Measurements from ENCODE around the gene HDDC3. TPM values are rescaled to one million over a fixed set of nuclear protein-coding genes. Genes with fewer than 3 reads are reported as not detected.
"Not testable (repeated sequence)": the region's sequence is repeated elsewhere in the genome, so short reads cannot be mapped to it uniquely, and the experiment has no call there.

Gene HDDC3
- total RNA-seq, 1 donor from 2014 or later: 10.5 TPM

DNA sequence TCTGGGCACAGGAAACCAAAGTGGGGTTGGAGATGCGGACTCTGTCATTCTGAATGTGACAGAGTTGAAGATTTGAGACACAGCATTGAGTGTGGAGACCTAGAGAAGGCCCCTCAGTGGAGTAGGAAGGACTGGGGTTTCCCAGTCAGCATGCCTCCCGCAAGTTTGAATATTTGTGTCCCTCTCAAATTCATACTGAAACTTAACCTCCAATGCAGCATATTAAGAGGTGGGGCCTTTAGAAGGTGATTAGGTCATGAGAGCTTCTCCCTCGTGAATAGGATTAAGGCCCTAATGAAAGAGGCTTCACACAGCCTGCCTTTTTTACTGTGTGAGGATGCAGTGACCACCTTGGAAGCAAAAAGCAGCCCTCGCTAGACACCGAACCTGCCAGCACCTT, 8.0 kb downstream of the HDDC3 start:
- Histone ChIP-seq H3K4me3 (ENCODE audit: insufficient read depth, low read depth, low read length) (no peak overlapping the region), H2AFZ (ENCODE audit: low read depth, low read length) (no peak overlapping the region), H4K20me1 (ENCODE audit: insufficient read depth, low read length) (no peaks in the 10 kb centered on the region), H3K36me3 (ENCODE audit: insufficient read depth, low read length) (peaks cover 3% of the 10 kb centered on the region), H3K27ac (ENCODE audit: low read depth, low read length) (no peak overlapping the region), H3K4me1 (ENCODE audit: insufficient read depth, low read length) (no peaks in the 10 kb centered on the region), H3K9me3 (ENCODE audit: insufficient read depth, low read depth, low read length) (no peaks in the 10 kb centered on the region), H3K27me3 (ENCODE audit: insufficient read depth, low read length) (no peaks in the 10 kb centered on the region), H3K9ac (ENCODE audit: low read length) (no peak overlapping the region), H3K79me2 (ENCODE audit: insufficient read depth, low read length) (no peaks in the 10 kb centered on the region), H3K4me2 (ENCODE audit: low read length) (no peak overlapping the region)
- H3K4me3 Mint-ChIP-seq (ENCODE audit: unreplicated experiment): no peak overlapping the region
- TF ChIP-seq EZH2 (IDR thresholded peaks at IDR 0.05; ENCODE audit: insufficient read depth, low read length) (no peak), CTCF (IDR thresholded peaks at IDR 0.05; ENCODE audit: insufficient read depth, low read depth, low read length) (no peak)
- FAIRE-seq: no peak
- no peak for DNase-seq (ENCODE audit: low read depth)
- no peak overlapping the region for H3K27ac Mint-ChIP-seq (ENCODE audit: unreplicated experiment)
- H3K9me3 Mint-ChIP-seq (ENCODE audit: unreplicated experiment): no peaks in the 10 kb centered on the region
- peaks cover 2% of the 10 kb centered on the region for H3K27me3 Mint-ChIP-seq (ENCODE audit: low read depth, unreplicated experiment)
- H3K4me1 Mint-ChIP-seq (ENCODE audit: low read depth, unreplicated experiment): no peaks in the 10 kb centered on the region
- H3K36me3 Mint-ChIP-seq (ENCODE audit: low read depth, unreplicated experiment): peaks cover 14% of the 10 kb centered on the region

GRCh38 chr15:90922712-90923322, 9.5 kb downstream of the HDDC3 start:
- H3K4me2 ChIP-seq (ENCODE audit: low read length); H3K4me3 Mint-ChIP-seq (ENCODE audit: unreplicated experiment); H4K20me1 ChIP-seq (ENCODE audit: insufficient read depth, low read length); H3K4me3 ChIP-seq (ENCODE audit: insufficient read depth, low read depth, low read length); H3K4me1 ChIP-seq (ENCODE audit: insufficient read depth, low read length); H3K27me3 Mint-ChIP-seq (ENCODE audit: low read depth, unreplicated experiment); FAIRE-seq; H3K79me2 ChIP-seq (ENCODE audit: insufficient read depth, low read length); H3K9me3 Mint-ChIP-seq (ENCODE audit: unreplicated experiment); H3K27ac Mint-ChIP-seq (ENCODE audit: unreplicated experiment); H3K4me1 Mint-ChIP-seq (ENCODE audit: low read depth, unreplicated experiment); H3K36me3 ChIP-seq (ENCODE audit: insufficient read depth, low read length); H3K27me3 ChIP-seq (ENCODE audit: insufficient read depth, low read length); DNase-seq (ENCODE audit: low read depth); H3K27ac ChIP-seq (ENCODE audit: low read depth, low read length); H3K9ac ChIP-seq (ENCODE audit: low read length); H2AFZ ChIP-seq (ENCODE audit: low read depth, low read length); H3K9me3 ChIP-seq (ENCODE audit: insufficient read depth, low read depth, low read length): not testable (repeated sequence)
- peaks cover 18% of the 10 kb centered on the region for H3K36me3 Mint-ChIP-seq (ENCODE audit: low read depth, unreplicated experiment)

DNA sequence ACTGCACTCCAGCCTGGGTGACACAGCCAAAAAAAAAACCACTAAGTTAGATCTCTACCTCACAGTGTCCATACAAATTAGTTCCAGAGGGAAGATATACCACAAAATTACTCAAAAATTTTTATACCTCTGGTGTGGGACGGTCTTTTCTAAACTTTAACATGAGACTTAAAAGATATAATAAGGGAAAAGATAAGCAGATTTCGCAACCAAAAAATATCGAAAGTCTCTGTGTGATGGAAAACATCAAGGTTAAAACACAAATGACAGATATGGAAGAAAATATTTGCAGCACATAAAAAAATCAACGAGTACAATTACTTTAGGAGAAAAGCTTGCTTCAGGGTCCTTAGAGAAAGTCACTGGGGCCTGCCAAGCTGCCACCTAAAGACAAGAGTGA, 10.5 kb downstream of the HDDC3 start:
- peaks cover 21% of the 10 kb centered on the region for H3K36me3 Mint-ChIP-seq (ENCODE audit: low read depth, unreplicated experiment)
- H3K27ac Mint-ChIP-seq (ENCODE audit: unreplicated experiment): no peak overlapping the region
- no peak overlapping the region for H3K4me3 Mint-ChIP-seq (ENCODE audit: unreplicated experiment)
- Histone ChIP-seq H2AFZ (ENCODE audit: low read depth, low read length) (no peak overlapping the region), H3K27me3 (ENCODE audit: insufficient read depth, low read length) (no peaks in the 10 kb centered on the region), H3K36me3 (ENCODE audit: insufficient read depth, low read length) (peaks cover 3% of the 10 kb centered on the region), H4K20me1 (ENCODE audit: insufficient read depth, low read length) (no peaks in the 10 kb centered on the region), H3K9me3 (ENCODE audit: insufficient read depth, low read depth, low read length) (no peaks in the 10 kb centered on the region), H3K4me2 (ENCODE audit: low read length) (no peak overlapping the region), H3K79me2 (ENCODE audit: insufficient read depth, low read length) (no peaks in the 10 kb centered on the region), H3K9ac (ENCODE audit: low read length) (no peak overlapping the region), H3K27ac (ENCODE audit: low read depth, low read length) (no peak overlapping the region), H3K4me1 (ENCODE audit: insufficient read depth, low read length) (no peaks in the 10 kb centered on the region), H3K4me3 (ENCODE audit: insufficient read depth, low read depth, low read length) (no peak overlapping the region)
- TF ChIP-seq EZH2 (IDR thresholded peaks at IDR 0.05; ENCODE audit: insufficient read depth, low read length): no peak
- no peak for TF ChIP-seq CTCF (IDR thresholded peaks at IDR 0.05; ENCODE audit: insufficient read depth, low read depth, low read length)
- H3K4me1 Mint-ChIP-seq (ENCODE audit: low read depth, unreplicated experiment): peaks cover 2% of the 10 kb centered on the region
- no peak for FAIRE-seq
- H3K9me3 Mint-ChIP-seq (ENCODE audit: unreplicated experiment): no peaks in the 10 kb centered on the region
- peaks cover 2% of the 10 kb centered on the region for H3K27me3 Mint-ChIP-seq (ENCODE audit: low read depth, unreplicated experiment)
- DNase-seq (ENCODE audit: low read depth): no peak
